Effector CD8-positive, alpha-beta T cell (primary cell): Measurements from ENCODE around the gene RGSL1.

Source experiments
- DNase-seq: peaks from one replicate; lab custom pipeline; 2025; lab: John Stamatoyannopoulos, UW

Gene RGSL1

GRCh38 chr1:182549346-182549745, 99.4 kb downstream of the RGSL1 start:
- DNase-seq: no peak

GRCh38 chr1:182549811-182550210, 99.9 kb downstream of the RGSL1 start:
- DNase-seq: no peak

- DNase-seq: no peak
These were observed 102.6 kb downstream of the RGSL1 start for GRCh38 chr1:182552527-182552926.

GRCh38 chr1:182555493-182555892, 105.5 kb downstream of the RGSL1 start:
- DNase-seq: no peak

- no peak for DNase-seq
These were observed 106.3 kb downstream of the RGSL1 start for GRCh38 chr1:182556279-182556678.

- no peak for DNase-seq
These were observed 110.5 kb downstream of the RGSL1 start for GRCh38 chr1:182560392-182560984.

GRCh38 chr1:182561456-182561855, 111.5 kb downstream of the RGSL1 start:
- no peak for DNase-seq

- no peak for DNase-seq
These were observed 113.1 kb downstream of the RGSL1 start for GRCh38 chr1:182563095-182563494.

GRCh38 chr1:182564406-182565004, 114.6 kb downstream of the RGSL1 start:
- DNase-seq: no peak

GRCh38 chr1:182565537-182565936, 115.6 kb downstream of the RGSL1 start:
- DNase-seq: no peak

GRCh38 chr1:182567629-182568028, 117.7 kb downstream of the RGSL1 start:
- DNase-seq: no peak

- no peak for DNase-seq
These were observed 118.8 kb downstream of the RGSL1 start for GRCh38 chr1:182568647-182569284.

GRCh38 chr1:182569939-182570610, 120.1 kb downstream of the RGSL1 start:
- DNase-seq: no peak

GRCh38 chr1:182570611-182570970, 120.6 kb downstream of the RGSL1 start:
- no peak for DNase-seq

GRCh38 chr1:182574156-182574555, 124.2 kb downstream of the RGSL1 start:
- DNase-seq: no peak

GRCh38 chr1:182575540-182576149, 125.7 kb downstream of the RGSL1 start:
- DNase-seq: no peak

GRCh38 chr1:182580736-182581135, 130.8 kb downstream of the RGSL1 start:
- DNase-seq: no peak

GRCh38 chr1:182584746-182585145, 134.8 kb downstream of the RGSL1 start:
- DNase-seq: no peak

GRCh38 chr1:182586380-182586779, 136.4 kb downstream of the RGSL1 start:
- DNase-seq: no peak

GRCh38 chr1:182587093-182587492, 137.1 kb downstream of the RGSL1 start:
- no peak for DNase-seq

GRCh38 chr1:182587666-182588499, 137.9 kb downstream of the RGSL1 start:
- no peak for DNase-seq
